HG03066 (cell line): ENCODE data around the gene SNX8.

Source experiments
- ATAC-seq: cut with Tn5 transposase; IDR thresholded peaks from one replicate; pipeline ENCODE4 v1.9.1; 2021; ENCODE audit warnings: low read depth; ENCODE audit not compliant: unreplicated experiment

The SNX8 gene

DNA sequence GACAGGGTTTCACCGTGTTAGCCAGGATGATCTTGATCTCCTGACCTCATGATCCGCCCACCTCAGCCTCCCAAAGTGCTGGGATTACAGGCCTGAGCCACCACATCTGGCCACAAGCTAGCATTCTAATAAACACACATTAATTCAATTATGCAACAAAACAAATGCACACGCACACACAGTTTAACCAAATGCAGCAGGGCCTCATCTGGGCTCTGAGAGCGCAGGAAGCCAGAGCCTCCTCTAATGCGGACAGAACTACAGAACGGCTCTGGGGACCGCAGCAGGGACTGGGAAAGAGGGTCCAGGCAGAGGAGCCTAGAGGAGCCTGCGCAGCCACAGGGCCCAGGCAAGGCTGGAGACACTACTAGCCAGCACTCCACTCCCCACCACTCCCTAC is 85.3 kb downstream of the SNX8 start:
- ATAC-seq = no peak

DNA sequence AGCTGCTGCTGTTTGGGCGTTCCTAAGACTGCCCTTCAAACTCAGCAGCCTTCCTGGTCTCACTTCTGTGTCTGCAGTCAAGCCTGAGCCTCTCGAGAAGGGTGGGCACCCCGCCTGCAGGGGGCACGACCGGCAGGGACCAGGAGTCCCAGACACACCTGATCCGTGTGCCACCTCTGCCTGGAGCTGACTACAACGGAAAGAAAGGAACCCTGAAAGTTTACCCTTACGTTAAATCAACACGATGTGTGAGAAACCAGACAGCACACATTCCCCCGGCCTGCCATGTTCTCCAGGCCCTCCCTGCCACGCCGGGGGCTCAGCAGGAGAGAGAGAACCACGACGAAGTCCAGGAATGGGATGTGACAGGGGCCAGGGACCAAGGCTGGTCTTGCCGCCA is 86.5 kb downstream of the SNX8 start:
- no peak for ATAC-seq

DNA sequence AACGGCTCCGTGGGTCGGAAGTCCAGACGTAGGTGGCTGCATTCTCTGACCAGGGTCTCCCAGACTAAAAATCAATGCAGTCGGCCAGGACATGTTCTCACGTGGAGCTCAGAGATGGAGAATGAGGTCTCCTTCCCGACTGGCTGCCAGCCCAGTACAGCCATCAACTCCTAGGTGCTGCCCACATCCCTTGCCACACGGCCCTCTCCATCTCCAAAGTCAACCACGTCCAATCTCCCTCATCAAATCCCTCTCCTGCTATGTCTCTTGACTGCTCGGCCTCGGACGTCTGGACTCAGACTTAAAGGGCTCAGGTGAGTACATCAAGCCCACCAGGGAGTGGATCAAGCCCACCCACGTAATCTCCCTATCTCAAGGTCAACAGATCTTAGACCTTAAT is 88.4 kb downstream of the SNX8 start:
- no peak for ATAC-seq

DNA sequence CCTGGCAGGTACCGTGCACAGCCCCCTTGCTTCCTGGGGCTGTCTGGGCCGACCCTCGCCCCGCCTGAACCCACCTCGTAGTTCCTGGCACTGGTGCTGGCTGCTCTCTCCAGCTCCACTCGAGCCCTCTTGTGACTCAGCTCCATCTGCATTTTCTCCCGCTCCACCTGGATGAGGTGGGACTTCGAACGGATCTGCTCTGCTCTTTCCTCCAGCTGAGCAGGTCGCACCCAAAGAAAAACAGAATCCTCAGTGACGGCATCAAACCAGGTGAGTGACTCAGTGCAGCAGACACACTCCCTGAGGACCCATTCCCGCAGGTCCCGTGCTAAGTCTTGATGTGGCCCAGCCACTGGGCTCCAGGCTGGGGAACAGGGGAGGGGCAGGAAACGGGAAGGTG is 88.9 kb downstream of the SNX8 start:
- no peak for ATAC-seq

DNA sequence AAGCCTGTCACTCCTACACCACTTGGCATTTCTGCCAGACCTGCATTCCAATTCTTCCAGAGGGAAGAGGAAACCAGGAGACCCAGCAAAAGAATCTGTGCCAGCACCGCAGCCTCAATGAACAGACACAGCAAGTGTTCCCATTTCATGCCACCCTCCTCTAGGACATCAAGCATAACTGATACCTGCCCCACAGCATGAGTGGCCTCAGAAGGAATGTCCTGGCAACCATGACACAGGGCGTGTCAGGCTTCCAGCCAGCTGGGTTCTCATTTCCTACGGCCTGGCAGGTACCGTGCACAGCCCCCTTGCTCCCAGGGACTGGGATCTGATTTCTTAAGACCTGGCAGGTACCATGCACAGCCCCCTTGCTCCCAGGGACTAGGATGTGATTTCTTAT is 89.3 kb downstream of the SNX8 start:
- no peak for ATAC-seq

DNA sequence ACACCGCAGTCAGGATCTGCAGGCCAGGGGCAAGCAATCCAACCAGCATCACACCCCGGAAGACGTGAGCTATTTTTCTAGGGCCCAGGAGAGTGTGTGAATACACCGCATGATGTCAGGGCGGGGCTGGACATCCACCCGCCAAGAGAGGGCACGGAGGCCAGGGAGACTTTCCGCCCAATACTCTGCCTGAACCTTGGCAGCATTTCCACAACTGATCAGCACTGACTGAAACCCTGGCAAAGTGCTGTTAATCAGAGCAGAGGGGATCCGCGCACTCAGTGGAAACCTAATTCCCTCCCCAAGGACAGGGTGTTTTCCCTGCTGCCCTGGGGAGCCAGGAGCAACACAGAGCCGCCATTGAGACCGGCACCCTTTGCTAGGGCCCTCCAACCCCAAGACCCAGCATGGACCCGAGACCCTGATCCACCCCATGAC is 89.7 kb downstream of the SNX8 start:
- no peak for ATAC-seq

DNA sequence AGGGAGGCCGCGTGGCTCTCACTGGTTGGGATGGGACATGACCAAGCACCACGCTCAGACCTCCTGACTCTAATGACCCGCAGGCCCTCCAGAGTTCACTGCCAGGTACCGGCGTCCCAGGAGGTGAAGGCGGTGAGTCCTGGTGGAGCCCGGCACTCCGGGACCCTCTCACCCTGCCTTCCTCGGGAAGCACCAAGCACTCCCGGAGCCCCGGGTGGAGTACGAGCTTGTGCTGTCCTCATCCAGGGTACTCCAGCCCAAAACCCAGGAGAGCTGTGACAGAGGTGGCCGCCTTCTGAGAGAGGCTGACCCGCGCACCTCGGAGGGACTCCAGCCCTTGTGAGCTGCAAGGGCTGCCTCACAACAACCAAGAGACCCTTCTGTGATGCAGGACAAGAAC is 90.9 kb downstream of the SNX8 start:
- no peak for ATAC-seq

DNA sequence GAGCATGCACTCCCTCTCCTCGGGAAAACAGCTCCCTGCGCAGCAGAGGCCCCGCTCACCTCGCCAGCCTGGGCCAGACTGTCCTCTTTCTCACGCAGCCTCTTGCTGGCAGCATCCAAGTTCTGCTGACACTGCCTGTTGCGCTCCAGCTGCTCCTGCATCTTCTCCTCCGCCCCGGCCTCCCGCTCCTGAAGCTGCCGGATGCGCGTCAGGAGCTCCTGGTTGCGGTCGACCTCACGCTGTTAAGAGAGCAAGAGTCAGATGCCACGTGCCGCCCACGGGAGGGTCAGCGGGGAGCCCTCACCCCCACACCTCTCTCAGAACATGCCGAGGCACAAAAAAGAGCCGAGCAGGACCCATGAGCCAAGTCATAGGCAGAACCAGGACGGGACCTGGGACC is 91.7 kb downstream of the SNX8 start:
- ATAC-seq = no peak

DNA sequence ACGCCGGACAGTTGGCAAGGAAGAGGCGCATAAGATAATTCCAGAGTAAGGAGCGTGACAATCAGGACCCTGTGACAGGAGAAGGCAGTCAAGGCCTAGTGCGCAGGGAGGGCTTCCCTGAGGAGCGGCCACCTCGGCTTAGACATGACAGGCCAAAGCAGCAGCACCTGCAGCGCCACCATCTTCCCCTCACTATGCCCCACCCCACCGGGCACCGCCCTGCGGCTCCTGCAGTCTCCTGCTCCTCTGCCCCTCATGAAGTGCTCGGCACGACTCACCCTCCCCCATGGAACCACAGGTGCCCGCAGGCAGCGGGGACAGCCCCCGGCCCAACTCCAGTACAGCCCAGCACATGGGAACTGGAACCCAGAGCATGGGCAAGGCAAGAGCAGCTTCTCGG is 93.3 kb downstream of the SNX8 start:
- no peak for ATAC-seq

DNA sequence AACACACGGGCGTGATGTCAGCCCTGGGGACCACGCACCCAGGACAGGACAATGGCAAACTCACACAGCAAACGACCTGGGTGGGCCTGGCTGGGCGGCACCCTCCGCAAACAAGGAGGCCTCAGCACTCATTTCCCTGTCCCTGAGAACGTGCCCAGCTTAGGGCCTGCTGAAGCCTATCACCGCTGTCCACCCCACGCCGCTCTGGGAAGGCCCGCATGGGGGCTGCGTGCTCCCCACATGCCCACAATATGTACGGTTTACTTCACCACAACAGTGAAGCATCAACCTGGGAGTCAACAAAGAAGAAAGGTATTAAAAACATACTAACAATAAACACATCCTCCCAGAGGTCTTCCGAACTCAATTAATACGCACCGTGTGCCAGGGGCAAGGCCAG is 93.7 kb downstream of the SNX8 start:
- no peak for ATAC-seq

DNA sequence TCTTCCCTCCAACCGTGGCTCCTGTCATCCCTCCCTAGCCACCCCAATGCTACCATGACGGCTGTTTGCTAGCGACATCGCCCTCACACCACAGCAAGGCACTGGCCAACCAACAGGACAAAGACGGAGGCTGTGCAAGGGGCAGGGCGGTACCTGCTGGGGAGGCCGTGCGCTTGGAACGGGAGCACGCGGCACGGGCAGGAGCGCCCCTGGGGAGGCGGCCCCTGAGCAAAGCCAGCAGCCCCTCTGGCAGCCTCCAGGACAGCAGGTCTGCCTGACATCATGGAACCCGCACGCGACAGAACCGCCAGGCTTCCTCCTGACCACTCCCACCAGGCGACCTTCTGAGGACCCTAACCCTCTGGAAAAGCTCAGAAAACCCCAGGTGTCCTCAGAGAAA is 94.2 kb downstream of the SNX8 start:
- ATAC-seq = no peak

DNA sequence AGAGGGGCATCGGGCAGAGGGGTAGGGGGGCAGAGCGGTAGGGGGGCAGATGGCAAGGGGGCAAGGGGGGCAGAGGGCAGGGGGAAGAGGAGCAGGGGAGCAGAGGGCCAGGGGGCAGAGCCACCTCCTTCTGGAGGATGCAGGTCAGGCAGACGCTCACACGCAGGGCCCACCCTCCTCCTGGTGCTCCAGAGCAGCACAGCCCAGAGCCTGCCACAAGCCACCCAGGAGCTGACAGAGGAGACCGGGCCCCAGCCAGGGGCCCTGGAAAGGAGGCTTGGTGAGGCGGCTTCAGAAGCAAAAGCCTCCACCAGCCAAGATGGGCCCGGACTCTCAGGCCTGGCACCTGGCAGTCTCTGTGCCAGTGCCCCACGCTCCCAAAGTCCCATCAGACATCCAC is 94.6 kb downstream of the SNX8 start:
- no peak for ATAC-seq

DNA sequence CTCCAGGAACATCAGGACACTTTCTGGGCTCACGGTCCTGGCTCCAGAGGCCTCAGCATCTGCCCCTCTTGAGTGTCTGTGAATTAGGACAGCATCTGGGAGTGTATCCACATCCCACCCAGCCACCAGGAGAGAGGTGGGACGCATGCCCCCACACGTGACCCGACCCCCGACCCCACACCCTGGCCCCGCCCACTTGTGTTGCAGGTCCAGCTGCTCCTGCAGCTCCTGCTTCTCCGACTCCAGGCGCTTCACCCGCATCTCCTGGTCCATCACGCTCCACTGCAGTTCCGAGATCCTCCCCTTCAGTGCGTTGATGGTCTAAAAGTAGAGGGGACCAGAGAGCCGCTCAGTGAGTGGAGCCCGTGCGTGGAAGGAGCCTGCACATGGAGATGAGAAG is 95.1 kb downstream of the SNX8 start:
- ATAC-seq = no peak

DNA sequence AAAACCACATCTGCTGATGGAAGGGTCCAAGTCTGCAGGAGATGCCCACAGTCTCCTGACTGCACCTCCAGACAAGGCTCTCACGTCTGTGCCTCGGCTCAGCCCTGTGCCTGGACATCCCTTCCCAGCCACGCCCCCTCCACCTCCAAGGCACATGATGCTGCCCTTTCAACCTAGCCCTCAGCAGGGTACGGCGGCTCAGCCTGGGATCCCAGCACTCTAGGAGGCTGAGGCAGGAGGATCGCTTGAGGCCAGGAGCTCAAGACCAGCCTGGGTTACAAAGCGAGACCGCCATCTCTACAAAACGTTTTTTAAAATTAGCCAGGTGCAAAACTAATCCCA is 95.8 kb downstream of the SNX8 start:
- ATAC-seq = no peak

DNA sequence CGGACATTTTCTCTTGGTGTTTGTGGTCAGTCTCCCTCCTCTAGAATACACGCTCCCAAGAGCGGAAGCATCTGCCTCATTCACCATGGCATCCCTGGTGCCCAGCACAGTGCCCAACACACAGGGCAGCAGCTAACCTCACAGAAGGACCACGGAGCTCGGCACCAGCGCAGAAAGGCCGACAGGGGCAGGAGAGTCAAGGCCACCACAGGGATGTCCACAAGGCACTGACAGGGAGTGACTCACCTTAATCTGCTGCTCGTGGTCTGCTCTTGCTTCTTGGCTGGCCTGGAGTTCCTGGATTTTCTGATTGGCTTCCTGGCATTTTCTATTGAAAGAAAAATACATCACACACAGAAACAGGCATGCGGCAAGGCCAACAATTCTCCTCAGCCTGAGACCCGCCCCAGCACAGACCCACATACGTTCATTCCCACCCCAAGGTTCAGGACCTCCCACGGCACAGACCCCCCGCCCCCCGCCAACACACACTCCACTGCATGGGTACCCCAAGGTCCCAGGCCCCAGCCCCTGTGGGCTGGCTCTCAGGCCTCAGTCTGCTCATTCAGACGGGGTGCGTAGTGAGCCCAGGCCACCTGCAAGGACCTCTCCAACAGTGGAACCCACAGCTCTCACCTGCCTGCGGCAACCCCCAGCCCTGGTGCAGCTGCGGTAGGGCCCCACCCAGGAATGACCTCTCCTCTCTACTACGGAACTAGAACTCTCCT is 96.4 kb downstream of the SNX8 start:
- no peak for ATAC-seq

DNA sequence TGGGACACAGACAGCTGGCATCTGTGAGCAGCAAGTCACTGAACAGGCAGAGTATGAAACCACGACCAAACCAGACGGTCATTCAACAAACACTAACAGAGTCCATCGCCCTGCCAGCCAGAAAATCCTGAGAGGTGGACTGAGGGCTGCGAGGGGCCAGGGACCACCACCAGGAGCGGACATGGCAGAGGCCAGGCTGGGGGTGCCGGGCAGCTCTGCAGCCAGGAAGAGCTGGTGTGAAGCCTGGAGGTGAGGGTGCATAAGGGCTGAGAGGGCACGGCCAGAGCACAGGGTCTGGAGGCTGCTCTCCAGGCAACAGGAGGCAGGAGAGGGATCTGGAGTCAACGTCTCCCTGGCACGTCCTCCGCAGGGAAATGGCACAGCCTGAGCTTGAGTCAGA is 97.0 kb downstream of the SNX8 start:
- ATAC-seq = no peak

DNA sequence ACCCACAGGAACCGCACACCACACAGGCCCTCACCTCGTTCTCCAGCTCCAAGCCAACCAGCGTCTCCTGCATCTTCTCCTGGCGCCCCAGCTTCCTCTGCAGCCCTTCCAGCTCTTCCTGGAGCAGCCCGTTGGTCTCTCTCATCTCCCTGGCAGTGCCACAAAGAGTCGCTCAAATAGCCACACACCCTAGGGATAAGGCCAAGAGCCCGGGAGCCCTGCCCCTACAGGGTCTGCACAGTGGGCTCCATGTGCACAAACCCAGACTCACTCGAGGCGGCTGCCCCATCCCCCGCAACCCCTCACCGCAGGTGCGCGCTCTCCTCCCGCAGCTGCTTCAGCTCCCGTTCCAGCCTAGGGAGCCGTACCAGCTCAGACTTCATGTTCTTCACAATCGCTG is 98.4 kb downstream of the SNX8 start:
- ATAC-seq = no peak

DNA sequence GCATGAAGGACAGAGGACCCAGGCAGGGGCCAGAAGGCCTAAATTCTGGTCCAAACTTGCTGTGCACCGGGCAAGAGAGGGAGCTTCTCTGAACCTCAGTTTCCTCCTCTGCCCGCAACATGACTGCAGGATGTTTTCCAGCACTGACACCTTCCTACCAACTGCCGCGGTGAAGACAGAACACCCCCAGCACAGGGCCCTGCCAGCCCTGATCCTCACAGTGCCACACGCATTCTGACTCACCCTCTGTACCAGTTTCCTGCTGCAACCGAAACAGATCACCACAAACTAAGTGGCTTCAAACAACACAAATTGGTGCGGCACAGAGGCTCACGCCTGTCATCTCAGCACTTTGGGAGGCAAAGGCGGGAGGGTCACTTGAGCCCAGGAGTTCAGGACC is 99.6 kb downstream of the SNX8 start:
- no peak for ATAC-seq

DNA sequence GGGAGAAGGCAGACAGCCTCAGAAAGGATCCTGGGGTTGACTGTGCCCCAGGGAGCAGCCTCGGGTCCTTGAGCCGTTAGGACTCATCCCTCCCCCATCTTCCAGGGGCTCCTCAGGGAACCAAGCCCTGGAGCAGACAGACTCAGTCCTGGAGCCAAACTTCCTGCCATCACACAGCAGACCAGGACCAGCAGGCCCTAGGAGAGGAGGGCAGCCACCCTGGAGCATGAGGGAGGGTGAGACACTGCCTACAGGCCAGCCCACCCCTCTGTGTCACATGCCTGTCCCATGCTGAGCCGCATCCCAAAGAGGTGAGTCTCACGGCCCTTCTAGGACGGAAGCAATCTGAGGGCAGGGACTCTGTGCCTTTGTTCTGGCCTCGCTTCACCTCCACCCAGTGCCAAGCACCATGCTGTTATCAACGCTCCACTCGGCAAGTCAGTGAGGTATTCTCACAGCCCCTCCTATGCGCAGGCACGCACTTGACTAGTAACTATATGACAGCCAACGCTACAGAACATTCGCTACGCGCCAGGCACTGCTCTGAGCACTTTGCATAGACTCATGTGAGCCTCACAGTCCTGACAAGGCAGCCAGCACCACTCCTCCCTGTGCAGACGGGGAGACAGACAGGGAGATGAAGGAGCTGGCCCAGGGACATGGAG is 100.6 kb downstream of the SNX8 start:
- no peak for ATAC-seq

DNA sequence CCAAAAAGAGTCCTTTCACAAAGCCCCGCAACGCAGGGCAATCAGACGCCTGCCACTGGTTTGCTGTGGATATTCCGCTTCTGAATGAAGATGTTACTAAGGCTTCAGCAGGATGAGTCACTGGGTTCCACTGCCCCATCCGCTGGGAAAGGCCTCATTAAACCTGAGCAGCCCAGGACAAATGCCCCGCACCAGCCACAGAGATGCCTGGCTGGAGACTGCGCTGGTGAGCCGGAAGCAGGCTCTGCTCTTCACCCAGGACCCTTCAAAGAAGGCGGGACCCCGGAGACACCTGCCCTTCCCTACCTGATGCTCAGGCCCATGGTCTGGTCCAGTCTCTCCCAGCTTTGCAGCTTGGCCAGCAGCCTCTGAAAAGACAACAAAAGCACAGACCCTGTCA is 101.3 kb downstream of the SNX8 start:
- no peak for ATAC-seq

DNA sequence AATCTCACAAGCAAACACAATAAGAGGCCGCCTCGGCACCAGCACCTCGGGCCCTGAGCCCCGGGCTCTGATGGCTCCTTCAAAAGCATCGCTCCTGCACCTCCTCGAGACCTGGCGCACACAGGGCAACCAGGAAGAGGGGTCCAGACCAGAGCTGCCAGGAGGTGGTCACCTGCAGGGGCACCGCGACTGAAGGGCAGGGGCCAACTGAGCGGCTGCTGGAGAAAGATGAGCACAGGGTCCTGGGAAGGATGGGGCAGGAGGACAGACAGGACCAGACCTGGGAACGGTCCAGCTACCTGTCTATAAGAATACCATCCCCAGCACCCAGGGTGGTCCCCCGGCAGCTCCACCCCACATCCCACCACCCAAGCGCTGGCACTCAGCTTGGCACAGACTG is 102.3 kb downstream of the SNX8 start:
- no peak for ATAC-seq

DNA sequence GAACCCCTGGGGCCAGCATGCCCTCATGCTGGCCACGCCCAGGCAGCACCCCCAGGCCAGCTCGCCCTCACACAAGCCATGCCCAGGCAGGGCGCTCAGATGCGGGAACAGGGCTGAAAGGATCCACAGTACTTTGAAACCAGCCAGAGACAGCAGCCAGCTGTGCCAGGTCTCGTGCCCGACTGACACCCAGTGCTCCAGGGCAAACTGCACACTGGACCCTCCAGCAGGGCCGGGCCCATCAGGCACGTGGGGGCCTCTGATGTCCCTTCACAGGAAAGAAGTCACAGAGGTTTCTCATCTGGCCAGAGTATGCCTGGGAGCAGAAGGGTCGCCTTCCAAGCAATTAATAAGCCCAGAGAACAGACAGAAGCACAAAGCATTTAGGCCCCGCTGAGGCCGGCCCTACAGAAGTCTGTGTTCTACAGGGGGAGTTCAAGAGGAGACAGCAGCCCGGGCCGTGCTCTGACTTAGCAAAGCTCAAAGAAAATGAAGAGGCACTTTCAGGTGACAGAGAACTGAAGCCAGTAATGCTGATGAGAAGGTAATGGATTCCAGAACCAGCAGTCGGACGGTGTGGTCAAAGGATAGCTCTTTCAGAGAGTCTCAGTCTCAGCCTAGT is 102.9 kb downstream of the SNX8 start:
- no peak for ATAC-seq
